ENCODE data around the gene GALNT7. TPM values are rescaled to one million over a fixed set of nuclear protein-coding genes. Genes with fewer than 3 reads are reported as not detected.

Gene GALNT7
- total RNA-seq, 2 donors from 2014 or later = 10.1 to 12.8 TPM

- Mint-ChIP-seq H3K4me1 (ENCODE audit: low read depth) (peaks cover 20% of the 10 kb centered on the region), H3K36me3 (ENCODE audit: insufficient read depth in 2 of 2) (peaks cover 0 to 3% of the 10 kb centered on the region in 2 donors), H3K27ac (no peak overlapping the region), H3K27me3 (ENCODE audit: low read depth) (no peaks in the 10 kb centered on the region), H3K9me3 (no peaks in the 10 kb centered on the region), H3K4me3 (no peak overlapping the region)
- no peak for ATAC-seq (replicated peaks in 1 of 2)
- no peak for DNase-seq
These were observed 85.0 kb downstream of the GALNT7 start for GRCh38 chr4:173253561-173253960.

GRCh38 chr4:173254646-173255045, 86.0 kb downstream of the GALNT7 start:
- Mint-ChIP-seq H3K9me3 (no peaks in the 10 kb centered on the region), H3K36me3 (ENCODE audit: insufficient read depth in 2 of 2) (peaks cover 0 to 3% of the 10 kb centered on the region in 2 donors), H3K27me3 (ENCODE audit: low read depth) (no peaks in the 10 kb centered on the region), H3K4me1 (ENCODE audit: low read depth) (peaks cover 20% of the 10 kb centered on the region), H3K27ac (no peak overlapping the region), H3K4me3 (no peak overlapping the region)
- DNase-seq (no peak), ATAC-seq (replicated peaks in 1 of 2) (no peak)

- Mint-ChIP-seq H3K36me3 (ENCODE audit: insufficient read depth in 2 of 2) (peaks cover 0 to 3% of the 10 kb centered on the region in 2 donors), H3K27me3 (ENCODE audit: low read depth) (no peaks in the 10 kb centered on the region), H3K27ac (no peak overlapping the region), H3K4me3 (no peak overlapping the region), H3K4me1 (ENCODE audit: low read depth) (peaks cover 20% of the 10 kb centered on the region), H3K9me3 (no peaks in the 10 kb centered on the region)
- no peak for DNase-seq
- no peak for ATAC-seq (replicated peaks in 1 of 2)
These were observed 88.2 kb downstream of the GALNT7 start for GRCh38 chr4:173256825-173257224.

- peaks cover 16% of the 10 kb centered on the region for H3K4me1 Mint-ChIP-seq (ENCODE audit: low read depth)
- H3K4me3 Mint-ChIP-seq = no peak overlapping the region
- no peak overlapping the region for H3K27ac Mint-ChIP-seq
- H3K36me3 Mint-ChIP-seq (ENCODE audit: insufficient read depth in 2 of 2) = no peaks in the 10 kb centered on the region
- peak; percentile 60 to 66 for DNase-seq
- H3K9me3 Mint-ChIP-seq = no peaks in the 10 kb centered on the region
- peak; percentile 81 to 94 for ATAC-seq (replicated peaks in 1 of 2)
- H3K27me3 Mint-ChIP-seq (ENCODE audit: low read depth) = no peaks in the 10 kb centered on the region
These were observed 89.4 kb downstream of the GALNT7 start for GRCh38 chr4:173257732-173258717.

GRCh38 chr4:173258866-173259265, 90.3 kb downstream of the GALNT7 start:
- Mint-ChIP-seq H3K9me3 (no peaks in the 10 kb centered on the region), H3K4me3 (no peak overlapping the region), H3K4me1 (ENCODE audit: low read depth) (peaks cover 11% of the 10 kb centered on the region), H3K36me3 (ENCODE audit: insufficient read depth in 2 of 2) (no peaks in the 10 kb centered on the region), H3K27me3 (ENCODE audit: low read depth) (no peaks in the 10 kb centered on the region), H3K27ac (no peak overlapping the region)
- DNase-seq = no peak
- ATAC-seq (replicated peaks in 1 of 2) = no peak

GRCh38 chr4:173259310-173259709, 90.7 kb downstream of the GALNT7 start:
- ATAC-seq (replicated peaks in 1 of 2) (no peak), DNase-seq (no peak)
- H3K4me3 Mint-ChIP-seq = no peak overlapping the region
- H3K27ac Mint-ChIP-seq = no peak overlapping the region
- H3K27me3 Mint-ChIP-seq (ENCODE audit: low read depth) = no peaks in the 10 kb centered on the region
- no peaks in the 10 kb centered on the region for H3K9me3 Mint-ChIP-seq
- H3K36me3 Mint-ChIP-seq (ENCODE audit: insufficient read depth in 2 of 2) = no peaks in the 10 kb centered on the region
- H3K4me1 Mint-ChIP-seq (ENCODE audit: low read depth) = peaks cover 15% of the 10 kb centered on the region

- no peak for ATAC-seq (replicated peaks in 1 of 2)
- Mint-ChIP-seq H3K36me3 (ENCODE audit: insufficient read depth in 2 of 2) (no peaks in the 10 kb centered on the region), H3K9me3 (no peaks in the 10 kb centered on the region), H3K27ac (no peak overlapping the region), H3K4me3 (no peak overlapping the region), H3K27me3 (ENCODE audit: low read depth) (no peaks in the 10 kb centered on the region), H3K4me1 (ENCODE audit: low read depth) (peaks cover 18% of the 10 kb centered on the region)
- no peak for DNase-seq
These were observed 92.4 kb downstream of the GALNT7 start for GRCh38 chr4:173261052-173261451.

GRCh38 chr4:173262375-173262774, 93.8 kb downstream of the GALNT7 start:
- no peaks in the 10 kb centered on the region for H3K36me3 Mint-ChIP-seq (ENCODE audit: insufficient read depth in 2 of 2)
- H3K27me3 Mint-ChIP-seq (ENCODE audit: low read depth) = no peaks in the 10 kb centered on the region
- DNase-seq (no peak), ATAC-seq (replicated peaks in 1 of 2) (no peak)
- no peak overlapping the region for H3K4me3 Mint-ChIP-seq
- no peak overlapping the region for H3K27ac Mint-ChIP-seq
- H3K4me1 Mint-ChIP-seq (ENCODE audit: low read depth) = peaks cover 18% of the 10 kb centered on the region
- H3K9me3 Mint-ChIP-seq = no peaks in the 10 kb centered on the region

GRCh38 chr4:173264245-173264644, 95.6 kb downstream of the GALNT7 start:
- Mint-ChIP-seq H3K27me3 (ENCODE audit: low read depth) (no peaks in the 10 kb centered on the region), H3K36me3 (ENCODE audit: insufficient read depth in 2 of 2) (no peaks in the 10 kb centered on the region), H3K4me3 (peak overlapping the region; percentile 52 to 61), H3K4me1 (ENCODE audit: low read depth) (peaks cover 18% of the 10 kb centered on the region), H3K9me3 (no peaks in the 10 kb centered on the region), H3K27ac (peak overlapping the region; percentile 1)
- DNase-seq (no peak), ATAC-seq (replicated peaks in 1 of 2) (no peak)

- Mint-ChIP-seq H3K4me3 (peak overlapping the region; percentile 52 to 61), H3K4me1 (ENCODE audit: low read depth) (peaks cover 18% of the 10 kb centered on the region), H3K9me3 (no peaks in the 10 kb centered on the region), H3K27me3 (ENCODE audit: low read depth) (no peaks in the 10 kb centered on the region), H3K36me3 (ENCODE audit: insufficient read depth in 2 of 2) (no peaks in the 10 kb centered on the region), H3K27ac (peak overlapping the region; percentile 1)
- ATAC-seq (replicated peaks in 1 of 2) (peak in 1 of 2 donors; percentile 30), DNase-seq (no peak)
These were observed 96.1 kb downstream of the GALNT7 start for GRCh38 chr4:173264684-173265185.

- no peak overlapping the region for H3K4me3 Mint-ChIP-seq
- ATAC-seq (replicated peaks in 1 of 2) = no peak
- no peak for DNase-seq
- H3K9me3 Mint-ChIP-seq = no peaks in the 10 kb centered on the region
- no peaks in the 10 kb centered on the region for H3K27me3 Mint-ChIP-seq (ENCODE audit: low read depth)
- no peak overlapping the region for H3K27ac Mint-ChIP-seq
- no peaks in the 10 kb centered on the region for H3K36me3 Mint-ChIP-seq (ENCODE audit: insufficient read depth in 2 of 2)
- peaks cover 18% of the 10 kb centered on the region for H3K4me1 Mint-ChIP-seq (ENCODE audit: low read depth)
These were observed 97.1 kb downstream of the GALNT7 start for GRCh38 chr4:173265751-173266150.

- Mint-ChIP-seq H3K27ac (no peak overlapping the region), H3K36me3 (ENCODE audit: insufficient read depth in 2 of 2) (no peaks in the 10 kb centered on the region), H3K9me3 (no peaks in the 10 kb centered on the region), H3K4me1 (ENCODE audit: low read depth) (peaks cover 12% of the 10 kb centered on the region), H3K27me3 (ENCODE audit: low read depth) (no peaks in the 10 kb centered on the region), H3K4me3 (no peak overlapping the region)
- no peak for DNase-seq
- ATAC-seq (replicated peaks in 1 of 2) = no peak
These were observed 99.1 kb downstream of the GALNT7 start for GRCh38 chr4:173267711-173268110.

GRCh38 chr4:173269280-173269679, 100.7 kb downstream of the GALNT7 start:
- Mint-ChIP-seq H3K36me3 (ENCODE audit: insufficient read depth in 2 of 2) (peaks cover 0 to 3% of the 10 kb centered on the region in 2 donors), H3K27me3 (ENCODE audit: low read depth) (no peaks in the 10 kb centered on the region), H3K4me3 (no peak overlapping the region), H3K4me1 (ENCODE audit: low read depth) (peaks cover 7% of the 10 kb centered on the region), H3K27ac (no peak overlapping the region), H3K9me3 (no peaks in the 10 kb centered on the region)
- DNase-seq (no peak), ATAC-seq (replicated peaks in 1 of 2) (no peak)

Data from activated T-cell treated with anti-CD3 and anti-CD28 coated beads, Interleukin-2, amount 50 U/mL, for 72 hours (primary cell).